MM.1S (cell line): Measurements from ENCODE around the gene WASHC3.

Source experiments
- DNase-seq: peaks from one replicate; pipeline ENCODE4 v3.0.0-alpha.2; 2015
- H2AFZ ChIP-seq: fragments of 300-600 bp; sonication (generic); 2 replicates; pipeline ENCODE4 v1.6.0; 2016; ENCODE audit warnings: antibody characterized with exemption, low read length
- H3F3A ChIP-seq: fragments of 300-600 bp; sonication (generic); 2 replicates; pipeline ENCODE4 v1.6.1; 2016; ENCODE audit warnings: mild to moderate bottlenecking, antibody characterized with exemption, low read length, moderate library complexity, mixed read lengths; ENCODE audit not compliant: insufficient read depth
- H3K27ac ChIP-seq: fragments of 300-600 bp; sonication (generic); 2 replicates; pipeline ENCODE4 v1.5.1; 2016; ENCODE audit warnings: mild to moderate bottlenecking, low read length
- H3K27me3 ChIP-seq: fragments of 300-600 bp; sonication (generic); replicated peaks from 2 replicates; pipeline ENCODE4 v1.6.0; 2016; ENCODE audit warnings: low read length; ENCODE audit not compliant: insufficient read depth
- H3K36me3 ChIP-seq: fragments of 300-600 bp; sonication (generic); replicated peaks from 2 replicates; pipeline ENCODE4 v1.6.1; 2016; ENCODE audit warnings: mild to moderate bottlenecking, low read length, mixed read lengths; ENCODE audit not compliant: insufficient read depth
- H3K4me1 ChIP-seq: fragments of 300-600 bp; sonication (generic); 2 replicates; pipeline ENCODE4 v1.6.1; 2016; ENCODE audit warnings: low read length, mixed read lengths
- H3K4me2 ChIP-seq: fragments of 300-600 bp; sonication (generic); 2 replicates; pipeline ENCODE4 v1.6.0; 2016; ENCODE audit warnings: low read depth, low read length
- H3K4me3 ChIP-seq: fragments of 300-600 bp; sonication (generic); 2 replicates; pipeline ENCODE4 v1.5.1; 2016; ENCODE audit warnings: low read length, mixed read lengths
- H3K79me2 ChIP-seq: fragments of 300-600 bp; sonication (generic); 2 replicates; pipeline ENCODE4 v1.6.1; 2016; ENCODE audit warnings: mixed run types, low read length, mixed read lengths
- H3K9ac ChIP-seq: fragments of 300-600 bp; sonication (generic); 2 replicates; pipeline ENCODE4 v1.6.1; 2016; ENCODE audit warnings: low read length, mixed read lengths
- H3K9me2 ChIP-seq: fragments of 300-600 bp; sonication (generic); replicated peaks from 2 replicates; pipeline ENCODE4 v1.6.1; 2016; ENCODE audit warnings: mild to moderate bottlenecking, low read length, mixed read lengths; ENCODE audit not compliant: insufficient read depth
- H3K9me3 ChIP-seq: fragments of 300-600 bp; sonication (generic); replicated peaks from 2 replicates; pipeline ENCODE4 v1.6.1; 2016; ENCODE audit warnings: mild to moderate bottlenecking, low read length, mixed read lengths; ENCODE audit not compliant: insufficient read depth
- H4K20me1 ChIP-seq: fragments of 300-600 bp; sonication (generic); 2 replicates; pipeline ENCODE4 v1.6.1; 2016; ENCODE audit warnings: mild to moderate bottlenecking, low read length, moderate library complexity, mixed read lengths; ENCODE audit not compliant: insufficient read depth
- CTCF ChIP-seq: fragments of 300-600 bp; sonication (generic); IDR thresholded peaks from 2 replicates; pipeline ENCODE4 v1.5.1; 2016; ENCODE audit warnings: antibody characterized with exemption, low read length, mixed read lengths
- EZH2 ChIP-seq: fragments of 300-600 bp; sonication (generic); optimal IDR thresholded peaks from 2 replicates; pipeline ENCODE3; 2017; ENCODE audit warnings: low read depth, mild to moderate bottlenecking, antibody characterized with exemption, low read length, mixed read lengths
- EZH2phosphoT487 ChIP-seq: fragments of 300-600 bp; sonication (generic); IDR thresholded peaks from 2 replicates; pipeline ENCODE4 v1.6.1; 2018; ENCODE audit warnings: antibody characterized with exemption, low read length

The WASHC3 gene

GRCh38 chr12:102053062-102053349, 8.8 kb downstream of the WASHC3 start:
- DNase-seq = no peak
- H3F3A ChIP-seq = no peaks in the 10 kb centered on the region
- no peak overlapping the region for H3K4me3 ChIP-seq
- H3K4me2 ChIP-seq = no peak overlapping the region
- H2AFZ ChIP-seq = no peak overlapping the region
- H3K4me1 ChIP-seq = no peaks in the 10 kb centered on the region
- no peaks in the 10 kb centered on the region for H3K9me2 ChIP-seq
- no peaks in the 10 kb centered on the region for H3K36me3 ChIP-seq
- H4K20me1 ChIP-seq = no peaks in the 10 kb centered on the region
- no peaks in the 10 kb centered on the region for H3K79me2 ChIP-seq
- H3K27ac ChIP-seq = no peak overlapping the region
- H3K9ac ChIP-seq = no peak overlapping the region
- TF ChIP-seq CTCF (no peak), EZH2phosphoT487 (no peak), EZH2 (no peak)
- no peaks in the 10 kb centered on the region for H3K9me3 ChIP-seq
- no peaks in the 10 kb centered on the region for H3K27me3 ChIP-seq

DNA sequence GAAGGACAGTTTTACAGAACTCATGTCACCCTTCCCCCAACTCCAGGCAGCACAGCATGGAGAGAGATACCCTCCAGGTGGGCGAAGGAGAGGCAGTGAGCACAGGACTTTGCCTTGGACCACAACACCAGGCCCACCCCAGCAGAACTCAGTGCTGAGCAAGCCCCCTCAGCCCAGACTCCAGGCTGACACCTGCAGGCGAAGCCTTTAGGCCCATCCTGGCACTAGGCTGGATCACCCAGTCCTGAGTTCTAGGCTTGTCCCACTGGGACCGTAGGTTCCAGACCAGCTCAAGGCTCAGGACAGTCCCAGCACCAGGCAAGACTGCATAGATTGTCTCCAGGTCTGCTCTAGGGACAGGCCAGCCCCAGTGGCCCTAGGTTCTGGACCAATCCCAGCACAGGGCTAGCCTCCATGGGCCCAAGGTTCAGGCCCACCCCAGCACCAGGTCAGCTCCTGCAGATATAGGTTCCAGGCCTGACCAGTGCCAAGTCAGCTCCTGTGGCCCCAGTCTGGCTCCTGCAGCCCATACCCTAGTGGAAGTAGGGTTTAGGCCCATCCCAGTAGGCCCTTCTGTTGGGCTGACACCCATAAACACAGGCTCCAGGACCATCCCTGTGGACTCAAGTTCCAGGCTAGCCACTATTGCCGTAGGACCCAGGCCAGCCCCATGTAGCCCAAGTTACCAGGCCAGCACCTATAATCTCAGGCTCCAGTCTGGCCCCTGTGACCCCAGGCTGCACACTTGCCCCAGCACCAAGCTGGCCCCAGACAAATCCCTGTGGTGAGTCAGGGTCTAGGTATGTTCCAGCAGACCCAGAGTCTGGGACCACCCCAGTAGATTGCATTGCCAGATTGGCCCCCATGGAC, 9.4 kb downstream of the WASHC3 start:
- Histone ChIP-seq H3F3A (no peaks in the 10 kb centered on the region), H3K27ac (no peak overlapping the region), H3K4me2 (no peak overlapping the region), H3K79me2 (no peaks in the 10 kb centered on the region), H3K9me2 (no peaks in the 10 kb centered on the region), H3K9me3 (no peaks in the 10 kb centered on the region), H3K36me3 (no peaks in the 10 kb centered on the region), H4K20me1 (no peaks in the 10 kb centered on the region), H3K4me1 (no peaks in the 10 kb centered on the region), H3K9ac (no peak overlapping the region), H3K27me3 (no peaks in the 10 kb centered on the region), H2AFZ (no peak overlapping the region), H3K4me3 (no peak overlapping the region)
- TF ChIP-seq EZH2phosphoT487 = no peak
- no peak for TF ChIP-seq EZH2
- no peak for TF ChIP-seq CTCF
- DNase-seq = no peak

DNA sequence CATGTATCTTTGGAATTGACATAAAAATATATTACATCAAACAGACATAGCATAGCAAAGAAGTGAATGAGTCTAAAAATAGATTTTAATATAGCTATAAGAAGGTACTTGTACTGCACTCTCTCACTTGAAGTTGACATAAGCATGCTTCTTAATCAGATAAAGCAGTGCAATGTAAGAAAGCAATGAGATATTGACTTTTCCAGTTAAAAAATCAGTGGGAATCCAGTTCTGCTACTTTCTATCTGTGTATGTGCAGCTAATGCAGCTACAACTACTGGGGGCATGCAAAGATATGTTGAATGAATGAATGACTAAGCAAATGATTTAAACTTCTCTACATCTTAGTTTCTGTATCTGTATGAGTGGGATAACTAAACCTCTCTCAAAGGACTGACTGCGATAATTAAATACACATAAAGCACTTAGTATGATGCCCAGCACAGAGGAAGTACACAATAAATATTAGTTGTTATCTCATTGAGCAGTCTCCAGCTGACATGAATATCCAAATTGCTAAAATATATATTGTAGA, 10.3 kb downstream of the WASHC3 start:
- H3K9me3 ChIP-seq = no peaks in the 10 kb centered on the region
- no peak overlapping the region for H3K4me3 ChIP-seq
- H3K9me2 ChIP-seq = no peaks in the 10 kb centered on the region
- no peaks in the 10 kb centered on the region for H3K4me1 ChIP-seq
- H3F3A ChIP-seq = no peaks in the 10 kb centered on the region
- no peak for DNase-seq
- H2AFZ ChIP-seq = no peak overlapping the region
- H3K36me3 ChIP-seq = no peaks in the 10 kb centered on the region
- H3K4me2 ChIP-seq = no peak overlapping the region
- H4K20me1 ChIP-seq = no peaks in the 10 kb centered on the region
- TF ChIP-seq EZH2phosphoT487 (no peak), CTCF (no peak), EZH2 (no peak)
- H3K27me3 ChIP-seq = no peaks in the 10 kb centered on the region
- no peak overlapping the region for H3K9ac ChIP-seq
- H3K27ac ChIP-seq = no peak overlapping the region
- H3K79me2 ChIP-seq = no peaks in the 10 kb centered on the region
